GDM1 (cell line): ENCODE measurements around the gene ERC2.

Experiments used
- DNase-seq: peaks from one replicate; lab custom pipeline; 2025; lab: John Stamatoyannopoulos, UW

The ERC2 gene

DNA sequence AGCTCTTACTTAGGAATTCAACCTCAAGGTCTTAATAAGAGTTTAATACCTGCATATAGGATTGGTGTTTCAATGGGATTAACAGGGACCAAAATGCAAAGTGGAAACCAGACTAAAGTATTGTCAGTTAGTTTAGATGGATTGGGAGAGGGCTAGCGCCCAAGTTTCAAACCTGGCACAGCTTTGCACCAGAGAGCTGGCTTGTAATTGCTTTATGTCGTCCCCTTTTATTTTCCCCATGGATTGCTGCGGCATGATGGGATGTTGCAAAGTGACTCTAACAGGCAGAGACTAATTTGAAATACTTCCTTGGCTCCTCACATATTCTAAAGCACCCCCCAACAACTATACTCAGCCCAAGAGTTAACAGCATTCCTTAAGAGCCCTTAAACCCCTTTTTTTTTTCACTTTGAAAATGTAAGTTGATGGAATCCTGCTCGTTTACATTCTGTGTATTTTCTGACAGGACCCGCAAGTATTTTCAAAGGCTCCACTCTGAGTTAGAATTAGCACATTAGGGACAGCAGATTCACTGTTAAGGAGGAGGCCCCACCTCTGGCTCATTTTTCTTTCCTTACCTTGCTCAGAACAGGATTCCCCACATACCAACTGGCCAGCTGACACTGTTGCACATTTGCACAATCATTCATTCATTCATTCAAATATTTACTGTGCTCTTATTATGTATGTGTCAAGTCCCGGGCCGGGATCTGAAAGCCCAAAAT is 214.2 kb downstream of the ERC2 start:
- DNase-seq, result no peak

DNA sequence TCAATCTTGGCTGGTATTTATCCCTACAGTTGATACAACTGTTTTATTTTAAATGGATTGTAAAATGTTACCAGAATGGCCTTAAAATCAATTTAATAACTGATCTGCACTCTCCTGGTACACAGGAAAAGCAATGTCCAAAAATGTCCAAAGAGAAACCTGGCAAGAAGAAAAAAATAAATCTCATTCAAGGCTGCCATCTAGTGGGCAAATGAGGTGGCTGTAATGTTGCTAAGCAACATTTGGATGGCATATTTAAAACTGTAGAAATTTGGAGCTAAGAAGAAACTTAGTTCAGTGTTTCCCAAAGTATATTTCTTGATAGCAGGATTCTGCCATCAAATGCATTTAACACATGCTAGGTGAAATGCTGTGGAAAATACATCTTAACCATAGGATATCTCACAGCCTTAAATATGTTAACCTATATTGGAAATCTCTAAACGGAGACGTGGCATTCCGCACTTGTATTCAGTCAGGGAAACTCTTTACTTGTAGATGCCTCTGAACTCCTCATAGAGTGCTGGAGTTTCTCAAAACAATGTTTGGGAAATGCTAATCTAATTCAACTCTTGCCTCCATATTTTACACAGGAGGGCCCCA is 216.8 kb downstream of the ERC2 start:
- DNase-seq, result no peak

DNA sequence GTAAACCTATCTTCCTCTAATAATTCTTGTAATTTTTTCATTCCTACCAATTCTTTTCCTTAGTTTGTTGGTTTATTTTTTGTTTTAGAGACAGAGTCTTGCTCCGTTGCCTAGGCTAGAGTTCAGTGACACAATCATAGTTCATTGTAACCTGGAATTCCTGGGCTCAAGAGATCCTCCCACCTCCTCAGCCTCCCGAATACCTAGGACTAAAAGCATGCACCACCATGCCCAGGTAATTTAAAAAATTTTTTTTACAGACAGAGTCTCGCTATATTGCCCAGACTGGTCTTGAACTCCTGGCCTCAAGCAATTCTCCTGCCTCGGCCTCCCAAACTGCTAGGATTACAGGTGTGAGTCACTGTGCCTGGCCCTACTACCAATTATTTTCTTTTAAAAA is 220.2 kb downstream of the ERC2 start:
- DNase-seq, result no peak

DNA sequence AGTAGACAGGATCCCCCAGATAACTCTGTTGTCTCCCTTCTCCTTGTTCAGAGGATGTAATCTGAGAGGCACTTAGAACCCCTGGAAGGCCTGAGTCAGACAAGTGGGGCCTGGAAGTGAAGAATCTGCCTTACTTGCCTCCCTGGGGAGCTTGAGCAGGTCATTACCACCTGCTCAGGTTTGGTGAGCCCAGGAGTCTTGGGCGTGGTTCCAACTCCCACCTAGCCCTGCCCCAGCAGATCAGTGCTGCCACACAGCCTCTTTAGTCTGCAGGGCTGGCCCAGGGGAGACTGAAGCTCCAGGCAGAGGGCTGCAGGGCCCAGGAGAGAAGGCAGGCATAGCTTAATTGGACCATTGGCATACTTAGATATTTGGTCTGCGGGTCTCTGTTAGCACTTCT is 230.0 kb downstream of the ERC2 start:
- DNase-seq, result no peak

DNA sequence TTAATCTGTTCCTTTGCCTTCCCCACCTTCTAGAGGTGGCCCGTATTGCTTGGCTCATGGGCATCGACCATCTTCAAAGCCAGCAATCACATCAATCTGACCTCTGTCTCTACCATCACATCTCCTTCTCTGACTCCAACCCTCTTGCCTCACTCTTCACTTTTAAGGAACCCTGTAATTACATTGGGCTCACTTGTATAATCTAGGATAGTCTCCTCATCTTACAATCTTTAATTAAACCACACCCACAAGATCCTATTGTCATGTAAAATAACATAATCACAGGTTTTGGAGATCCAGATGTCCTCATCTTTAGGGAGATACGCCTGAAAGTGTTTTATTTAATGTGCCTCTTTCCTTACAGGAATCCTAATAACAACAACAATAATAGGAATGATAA is 234.5 kb downstream of the ERC2 start:
- no peak for DNase-seq

DNA sequence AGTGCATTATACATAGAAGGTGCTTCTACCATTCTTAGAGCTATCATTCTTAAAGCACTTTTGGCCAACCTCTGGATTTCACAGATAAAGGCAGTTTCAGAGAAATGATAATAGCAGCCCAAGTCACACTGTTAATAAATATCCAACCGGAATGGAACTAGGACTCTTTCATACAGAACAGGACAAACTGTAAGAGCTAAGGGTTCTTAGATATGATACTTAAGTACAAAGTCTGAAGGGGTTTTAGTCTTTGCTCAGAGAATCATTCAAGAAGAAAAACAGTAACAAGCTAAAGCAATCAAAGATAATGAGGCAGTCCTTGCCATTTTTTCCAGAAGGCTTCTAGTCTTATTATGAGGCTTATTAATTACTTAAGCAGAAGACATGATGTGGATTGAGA is 239.0 kb downstream of the ERC2 start:
- no peak for DNase-seq

DNA sequence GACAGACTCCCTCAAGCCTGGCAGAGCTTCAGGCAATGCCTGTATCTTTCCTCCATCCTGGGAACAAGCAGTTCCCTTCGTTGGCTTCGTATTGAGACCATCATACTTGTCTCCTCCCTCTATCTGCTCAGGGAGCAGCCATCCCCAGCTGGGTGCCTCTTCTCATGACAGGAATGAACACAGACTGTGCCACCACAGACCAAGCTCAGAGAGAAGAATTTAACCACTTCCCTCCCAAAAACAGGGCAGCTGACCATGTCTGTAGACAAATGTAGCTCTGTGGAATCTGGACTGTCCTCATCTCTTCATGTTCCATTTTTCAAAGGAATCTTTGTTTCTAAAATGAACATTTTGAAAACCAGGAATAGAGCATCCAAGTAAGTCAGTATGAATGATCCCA is 245.4 kb downstream of the ERC2 start:
- DNase-seq, result no peak

DNA sequence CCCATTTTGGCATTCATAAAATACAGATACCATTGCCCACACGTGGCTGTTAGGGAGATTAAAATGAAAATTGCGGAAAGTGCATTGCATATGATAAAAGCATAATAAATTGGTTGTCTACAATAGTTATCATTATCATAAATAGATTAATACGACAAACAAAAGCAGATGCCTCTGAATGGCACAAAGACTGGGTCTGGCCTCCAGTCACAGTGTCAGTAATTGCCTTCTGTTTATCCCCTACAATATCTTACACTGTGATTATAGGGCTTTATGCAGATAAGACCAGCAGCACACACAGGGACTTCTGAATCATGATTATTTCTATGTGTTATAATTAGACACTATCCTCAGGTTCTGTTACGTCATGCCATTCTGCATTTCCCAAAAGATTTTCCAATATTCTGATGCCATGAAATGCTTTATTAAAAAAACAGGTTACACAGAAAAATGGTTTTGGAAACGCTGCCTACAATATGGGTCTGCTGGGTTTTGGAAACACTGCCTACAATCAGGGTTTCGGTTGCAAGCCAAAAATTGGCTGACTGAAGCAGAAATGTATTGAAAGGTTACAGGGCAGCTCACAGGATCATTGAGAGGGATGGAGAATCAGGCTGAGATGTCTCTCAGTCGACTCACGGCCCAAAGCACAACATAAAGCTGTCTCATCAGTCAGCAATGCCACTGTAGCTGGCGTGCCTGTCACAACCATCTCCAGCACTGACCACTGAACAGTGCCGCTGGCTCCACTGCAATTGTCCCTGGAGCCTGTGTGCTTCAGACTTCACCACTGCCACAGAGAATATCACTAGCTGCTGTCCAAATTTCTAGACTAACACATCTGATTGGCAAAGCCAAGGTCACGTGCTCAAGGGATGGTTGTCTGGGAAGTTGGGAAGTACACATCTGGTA is 248.1 kb downstream of the ERC2 start:
- DNase-seq, result no peak

DNA sequence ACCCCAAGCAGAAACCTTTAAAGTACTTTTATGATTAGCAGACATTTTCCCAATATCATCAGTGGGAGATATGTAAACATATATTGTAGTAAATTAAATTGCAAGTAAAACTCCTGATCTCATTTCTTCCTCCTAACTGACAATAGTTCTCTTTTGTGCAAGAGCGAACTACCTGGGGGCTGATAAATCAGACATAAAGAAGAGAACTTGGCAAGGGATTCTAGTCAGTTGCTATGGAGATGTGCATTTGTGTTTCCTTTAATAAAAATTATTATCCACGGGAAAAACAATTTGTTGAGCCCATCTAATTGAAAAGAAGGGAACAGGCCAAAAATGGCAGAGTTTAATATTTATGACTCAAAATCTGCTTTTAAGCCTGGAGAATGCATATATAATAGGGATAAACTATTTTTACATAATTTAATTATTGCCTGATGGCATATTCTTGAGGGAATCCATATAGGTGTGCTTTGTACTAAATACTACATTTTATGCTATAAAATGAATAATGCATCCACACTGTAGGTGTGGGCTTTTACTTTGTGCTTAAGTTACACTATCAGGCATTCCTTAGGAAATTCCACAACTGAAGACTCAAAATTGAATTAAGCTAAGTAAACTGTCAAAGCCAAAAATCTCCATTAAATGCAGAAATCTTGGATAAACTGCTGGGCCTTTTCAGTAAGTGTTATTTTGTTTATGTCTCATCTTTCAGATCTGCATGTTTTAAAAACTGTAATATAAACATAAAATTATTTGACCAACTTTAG is 258.1 kb downstream of the ERC2 start:
- no peak for DNase-seq

DNA sequence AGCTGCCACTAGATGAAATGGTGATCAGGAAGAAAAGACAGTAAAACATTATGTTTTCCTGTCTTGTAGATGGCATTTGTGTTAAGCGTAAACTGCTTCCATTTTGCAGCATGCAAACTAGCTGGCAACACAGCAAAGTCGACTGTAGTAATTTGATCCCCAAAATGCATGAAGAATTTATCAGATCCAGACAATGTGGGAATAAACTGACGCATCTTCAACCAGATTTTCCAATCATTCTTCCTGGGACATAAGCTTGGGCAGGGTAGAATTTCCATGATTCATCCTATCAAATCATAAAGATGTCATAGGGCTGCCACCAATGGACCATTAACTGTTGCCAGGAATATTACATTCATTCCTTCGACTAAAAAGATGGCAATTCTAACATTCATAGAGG is 260.3 kb downstream of the ERC2 start:
- no peak for DNase-seq

DNA sequence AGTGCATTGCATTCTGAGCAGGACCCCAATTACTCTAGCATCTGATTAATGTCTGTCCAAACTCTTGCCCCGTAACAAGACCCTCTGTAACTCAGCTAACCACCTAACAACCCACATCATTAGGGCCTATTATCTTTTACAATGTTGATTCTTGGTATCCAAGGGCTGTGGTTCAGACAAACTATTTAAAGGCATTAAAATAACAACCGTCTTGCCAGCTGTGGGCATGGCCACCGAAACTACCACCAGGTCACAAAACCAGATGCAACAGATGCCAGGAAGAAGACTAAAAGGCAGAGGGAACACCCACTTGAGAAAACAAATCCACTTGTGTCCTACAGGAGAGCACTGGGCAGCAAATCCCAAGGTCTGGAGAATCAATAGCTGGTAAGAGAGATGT is 262.9 kb downstream of the ERC2 start:
- no peak for DNase-seq

DNA sequence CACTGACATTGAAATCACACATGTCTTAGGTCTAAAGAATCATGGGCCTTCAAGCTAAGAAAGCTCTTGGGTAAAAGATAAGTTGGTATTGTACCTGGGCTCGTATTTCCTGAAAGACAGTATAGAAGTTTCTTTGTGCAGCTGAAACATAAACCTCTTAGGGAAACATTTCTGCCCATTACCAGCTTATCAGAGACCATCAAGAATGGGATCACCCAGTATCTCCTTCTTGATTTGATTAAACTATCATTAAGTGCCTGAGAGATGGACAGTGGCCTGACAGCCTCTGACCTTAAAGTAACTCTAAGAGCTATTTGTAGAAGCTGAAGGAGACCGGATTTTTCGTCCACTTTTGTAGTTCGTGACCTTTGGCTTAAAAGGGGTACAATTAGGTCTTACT is 265.3 kb downstream of the ERC2 start:
- no peak for DNase-seq

DNA sequence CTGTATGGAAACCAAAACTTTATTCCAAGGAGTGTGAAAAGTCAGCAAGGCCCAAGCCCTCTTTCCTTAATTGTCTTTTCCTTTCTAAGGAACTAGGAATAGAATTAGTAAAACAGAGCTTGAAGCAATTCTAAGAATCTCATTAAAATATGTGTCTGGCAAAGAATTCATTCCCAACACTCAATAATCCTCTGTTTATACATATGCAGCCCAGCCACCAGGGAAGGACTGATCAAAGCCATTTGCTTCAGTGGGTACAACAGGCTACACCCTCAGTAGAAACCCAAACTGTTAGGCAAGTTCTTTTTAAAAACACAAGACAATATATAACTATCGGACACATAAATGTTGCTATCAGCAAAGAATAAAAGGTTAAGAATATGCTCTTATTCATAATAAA is 266.9 kb downstream of the ERC2 start:
- no peak for DNase-seq

DNA sequence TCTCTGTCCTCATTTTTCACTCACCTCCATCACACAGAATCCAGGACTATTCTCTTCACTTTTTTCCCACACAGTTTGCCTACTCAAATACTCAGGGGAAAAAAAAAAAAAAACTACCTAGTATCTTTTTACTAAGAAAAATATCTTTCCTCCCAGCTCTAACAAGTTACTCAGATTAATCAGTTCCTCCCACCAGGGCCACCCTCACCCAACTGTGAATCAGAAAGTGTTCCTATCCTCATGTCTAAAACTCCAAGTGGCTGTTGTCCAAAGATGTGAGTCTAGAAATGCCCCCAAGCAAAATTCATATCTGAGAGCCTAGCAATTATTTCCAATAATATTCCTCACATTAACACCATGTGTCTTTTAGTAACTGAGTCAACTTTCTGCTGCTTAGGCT is 268.0 kb downstream of the ERC2 start:
- no peak for DNase-seq

DNA sequence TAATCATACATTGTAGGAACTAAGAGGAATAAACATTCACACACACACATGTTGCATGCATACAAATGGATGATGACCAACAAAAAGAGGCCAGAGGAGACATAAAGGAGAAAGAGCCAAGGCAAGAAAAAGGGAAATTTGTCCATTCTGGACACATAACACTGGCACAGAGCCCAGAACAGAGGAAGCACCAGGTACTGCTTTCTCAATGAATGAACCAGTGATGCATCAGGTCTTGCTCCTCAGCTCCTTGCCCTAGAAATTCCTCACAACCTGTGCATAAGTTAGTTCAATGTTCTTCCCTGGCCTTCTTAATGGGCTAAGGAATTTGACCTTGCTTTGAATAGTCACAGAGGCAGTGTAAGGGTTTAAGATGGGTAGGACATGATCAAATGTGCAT is 270.3 kb downstream of the ERC2 start:
- no peak for DNase-seq

DNA sequence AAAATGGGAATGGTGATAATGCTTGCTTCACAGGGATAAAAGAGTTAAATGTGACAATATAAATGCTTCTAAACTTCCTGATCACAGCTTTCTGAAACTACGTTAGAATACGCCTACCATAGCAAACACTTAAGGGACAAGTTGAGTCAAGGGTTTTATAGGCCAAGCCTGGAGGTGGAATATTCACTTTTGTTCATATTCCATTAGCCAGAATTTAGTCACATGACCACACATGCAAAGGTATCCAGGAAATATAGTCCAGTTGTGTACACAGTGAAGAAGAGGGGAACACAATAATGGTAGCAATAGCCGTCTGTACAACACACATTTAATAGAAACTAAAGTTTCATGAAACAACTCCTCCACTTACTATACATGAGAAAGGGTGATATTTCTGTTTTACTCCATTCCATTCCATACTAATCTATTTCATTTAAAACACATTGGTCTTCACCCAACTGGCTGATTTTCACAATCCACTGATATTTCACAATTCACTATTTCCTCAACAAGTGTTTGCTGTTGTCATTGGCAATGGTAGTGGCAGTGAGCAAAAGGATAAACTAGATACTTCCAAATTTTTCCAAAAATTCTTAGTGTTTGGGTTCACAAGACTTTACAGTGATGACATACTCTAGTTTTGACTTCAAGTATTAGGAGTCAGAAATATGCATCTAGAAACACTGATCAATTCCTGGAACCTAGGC is 270.9 kb downstream of the ERC2 start:
- DNase-seq, result no peak

DNA sequence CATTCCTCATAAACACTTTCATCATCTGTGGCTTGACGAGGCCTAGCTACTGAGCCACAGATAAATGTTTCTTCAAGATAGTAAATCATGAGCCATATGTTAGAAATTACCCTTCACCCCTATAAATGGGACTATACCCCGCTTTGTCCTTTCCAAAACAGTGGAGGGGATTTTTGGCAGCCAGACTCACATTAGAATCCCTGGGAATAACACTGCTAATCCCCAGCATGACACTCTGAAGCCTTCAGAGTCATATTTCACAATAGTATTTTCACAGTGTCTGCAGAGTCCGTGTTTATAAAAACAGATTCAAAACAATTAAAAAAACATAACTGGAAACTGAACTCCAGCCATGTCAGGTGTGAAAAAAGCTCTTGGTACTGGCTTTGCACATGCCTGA is 271.6 kb downstream of the ERC2 start:
- no peak for DNase-seq

DNA sequence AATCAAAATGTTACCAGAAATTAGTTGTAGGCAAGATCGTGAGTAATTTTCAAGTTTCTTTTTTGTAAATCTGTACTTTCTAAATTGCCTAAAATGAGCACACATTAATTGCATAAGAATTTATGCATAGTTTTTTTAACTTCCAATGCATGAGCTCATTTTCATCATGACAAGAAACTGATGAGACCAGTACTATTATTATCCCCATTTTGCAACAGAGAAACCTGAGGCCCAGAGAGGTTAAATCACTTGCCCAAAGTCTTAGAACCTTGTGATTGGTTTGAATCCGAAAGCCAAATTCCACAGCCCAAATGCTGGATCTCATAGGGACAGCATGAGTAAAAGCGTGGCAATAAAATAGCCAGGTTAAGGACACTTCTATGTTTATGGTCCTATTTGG is 274.7 kb downstream of the ERC2 start:
- no peak for DNase-seq

DNA sequence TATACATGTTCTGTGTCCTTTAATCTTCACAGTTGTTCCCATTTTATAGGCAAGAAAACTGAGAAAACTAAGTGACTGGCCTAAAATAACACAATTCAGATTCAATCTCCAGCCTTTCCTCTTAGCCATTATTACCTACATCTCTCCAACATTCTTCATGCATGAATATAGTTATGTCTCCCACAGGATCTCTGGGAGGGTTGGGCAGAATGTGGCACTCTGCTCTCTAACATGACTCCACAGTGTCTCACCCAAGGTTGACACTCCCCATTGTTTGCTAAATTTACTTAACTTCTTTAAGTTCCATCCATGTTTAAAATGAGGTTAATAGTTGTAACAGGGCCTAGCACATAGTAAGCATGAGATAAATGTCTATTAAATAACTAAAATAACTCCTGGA is 276.3 kb downstream of the ERC2 start:
- no peak for DNase-seq

DNA sequence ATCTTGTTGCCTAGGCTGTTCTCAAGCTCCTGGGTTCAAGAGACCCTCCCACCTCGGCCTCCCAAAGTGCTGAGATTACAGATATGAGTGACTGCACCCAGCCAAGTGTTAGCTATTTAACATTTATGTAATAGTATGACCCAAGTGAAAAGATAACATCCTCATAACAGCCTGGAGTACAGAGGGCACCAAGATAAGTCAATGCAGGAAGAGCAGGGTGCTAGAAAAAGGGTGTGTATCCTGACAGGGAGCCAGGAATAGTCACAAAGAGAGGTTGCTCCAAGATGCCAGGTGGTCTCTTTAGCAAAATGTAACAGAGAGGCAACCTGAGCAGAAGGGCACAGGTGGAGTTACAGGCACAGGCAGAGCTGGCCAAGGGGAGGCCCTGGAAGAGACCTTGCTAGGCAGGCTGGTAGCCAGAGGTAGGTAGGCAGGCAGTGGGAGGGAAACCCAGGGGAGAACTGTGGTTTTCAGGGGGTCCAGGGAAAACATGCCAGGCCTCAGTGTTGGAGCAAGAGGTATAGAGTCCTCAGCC is 277.4 kb downstream of the ERC2 start:
- DNase-seq, result no peak

DNA sequence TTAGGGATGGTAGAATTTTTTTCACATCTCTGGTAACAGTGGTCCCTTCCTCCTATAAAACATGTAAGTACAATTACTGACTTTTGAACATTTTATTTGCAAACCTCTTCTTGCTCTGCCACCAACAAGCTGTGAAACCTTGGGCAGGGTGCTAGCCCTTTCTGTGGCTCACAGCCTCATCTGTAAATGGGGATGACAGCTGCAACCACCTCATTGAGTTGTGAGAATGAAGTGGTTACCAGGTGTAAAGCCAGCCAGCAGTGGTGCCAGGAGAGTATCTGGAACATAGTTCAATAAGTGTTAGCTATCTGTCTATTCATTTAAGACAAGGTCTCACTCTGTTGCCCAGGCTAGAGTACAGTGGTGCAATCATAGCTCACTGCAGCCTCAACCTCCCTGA is 278.1 kb downstream of the ERC2 start:
- DNase-seq, result no peak

DNA sequence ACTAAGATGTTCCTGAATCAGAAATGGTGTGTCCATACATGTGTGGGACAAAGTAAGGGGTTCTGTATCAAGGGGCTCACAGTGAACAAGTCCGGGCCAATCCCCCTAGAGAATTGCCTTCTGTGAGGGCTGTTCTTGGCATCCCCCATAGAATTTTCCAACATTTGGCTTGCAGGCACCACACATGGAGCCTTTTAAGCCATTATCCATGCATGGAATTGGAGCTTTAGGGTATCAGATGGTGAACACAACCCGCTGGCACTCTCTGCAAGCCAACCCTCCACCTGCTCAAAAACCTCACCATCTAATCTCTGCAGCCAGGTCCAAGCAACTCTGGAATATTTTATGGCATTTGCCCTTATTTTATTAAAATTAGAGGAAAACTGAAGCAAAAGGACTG is 278.7 kb downstream of the ERC2 start:
- DNase-seq, result no peak
